K562 (cell line): ENCODE data around the gene DCST1. TPM values are rescaled to one million over a fixed set of nuclear protein-coding genes. Genes with fewer than 3 reads are reported as not detected.
A peak's percentile ranks its signal among the peaks of the same experiment; 100 is the strongest.

Source experiments
- ATAC-seq: fragments of 200-7000 bp; cut with Tn5 transposase; 3 replicates; pipeline ENCODE4 v1.9.1; 2020; ENCODE audit warnings: moderate library complexity
- BruUV-seq: library from RNA; stranded (reverse); fragments of 400-500 nt; replicated peaks from 2 replicates; lab custom pipeline; 2021; lab: Mats Ljungman, UMichigan
- CTCF ChIA-PET: fragments of 300-600 bp; formaldehyde crosslinking; extraction: SDS; loops from one replicate; lab custom pipeline; 2021; ENCODE audit warnings: low intra/inter-chr PET ratio; lab: Yijun Ruan, JAX
- POLR2A ChIA-PET: fragments of 300-600, 350-650 bp; sonication (Branson Sonifier 250); formaldehyde crosslinking; extraction: SDS; loops from one replicate; lab custom pipeline; 2021; ENCODE audit warnings: antibody characterized with exemption, inconsistent platforms; lab: Yijun Ruan, JAX
- DNase-seq, 4 experiments: peaks; one replicate each; pipeline versions ENCODE4 v3.0.0 to v3.0.0-alpha.2; 2011 to 2018; ENCODE audit warnings: low spot score in 3 of 4, mixed read lengths in 3 of 4; ENCODE audit errors: extremely low read depth in 1 of 4
- FAIRE-seq: peaks from 2 replicates; lab custom pipeline; 2011; peaks lifted over from hg19 to GRCh38; lab: Jason Lieb, UNC
- H2AFZ ChIP-seq: 2 replicates; pipeline ENCODE4 v1.6.0; 2011; ENCODE audit warnings: low read depth, low read length, control low read depth, inconsistent platforms
- H3K27ac ChIP-seq: fragments of 200-600 bp; 3 replicates; pipeline ENCODE4 v1.8.0; 2011; ENCODE audit warnings: low read depth, mild to moderate bottlenecking, control low read depth, inconsistent platforms, low read length, moderate library complexity, mixed read lengths; ENCODE audit errors: extremely low read depth
- H3K27me3 ChIP-seq, 2 experiments: fragments of 300-600 bp in 1 of 2; 2 replicates in 1 of 2; 3 replicates in 1 of 2; pipeline versions ENCODE4 v1.6.0 to v1.8.0; 2011; ENCODE audit warnings: inconsistent platforms in 2 of 2, low read length in 2 of 2, mild to moderate bottlenecking in 1 of 2, mixed read lengths in 1 of 2, moderate library complexity in 1 of 2; ENCODE audit not compliant: control insufficient read depth in 2 of 2, insufficient read depth in 2 of 2
- H3K36me3 ChIP-seq: fragments of 300-600 bp; 3 replicates; pipeline ENCODE4 v1.8.0; 2011; ENCODE audit warnings: mild to moderate bottlenecking, low read length, inconsistent platforms; ENCODE audit not compliant: control insufficient read depth, insufficient read depth
- H3K4me1 ChIP-seq, 2 experiments: fragments of 200-600 bp in 1 of 2; replicated peaks in 1 of 2; 2 replicates in 1 of 2; 3 replicates in 1 of 2; pipeline versions ENCODE4 v1.5.1 to v1.8.0; 2011; ENCODE audit warnings: inconsistent platforms in 2 of 2, low read length in 2 of 2, mild to moderate bottlenecking in 1 of 2, mixed read lengths in 1 of 2, moderate library complexity in 1 of 2; ENCODE audit not compliant: control insufficient read depth in 2 of 2, insufficient read depth in 2 of 2
- H3K4me2 ChIP-seq: 2 replicates; pipeline ENCODE4 v1.6.1; 2011; ENCODE audit warnings: low read length, control low read depth, inconsistent platforms, mixed read lengths; ENCODE audit not compliant: insufficient read depth
- H3K4me3 ChIP-seq: fragments of 200-600 bp; sonication (generic), shearing (Covaris generic); 2 replicates; pipeline ENCODE4 v1.5.1; 2016; ENCODE audit warnings: control low read depth, inconsistent platforms
- H3K79me2 ChIP-seq: fragments of 200-600 bp; 3 replicates; pipeline ENCODE4 v1.8.0; 2011; ENCODE audit warnings: low read length, inconsistent platforms; ENCODE audit not compliant: control insufficient read depth, insufficient read depth
- H3K9ac ChIP-seq, 2 experiments: 2 replicates each; pipeline versions ENCODE4 v1.6.0 to v1.6.1; 2011; ENCODE audit warnings: low read depth in 2 of 2, low read length in 2 of 2, control low read depth in 1 of 2, inconsistent platforms in 1 of 2, mild to moderate bottlenecking in 1 of 2, mixed read lengths in 1 of 2; ENCODE audit not compliant: insufficient read depth in 1 of 2
- H3K9me1 ChIP-seq: one replicate; pipeline ENCODE4 v1.6.0; 2011; ENCODE audit warnings: inconsistent platforms, mild to moderate bottlenecking, low read length, moderate library complexity; ENCODE audit not compliant: control insufficient read depth, insufficient read depth
- H3K9me3 ChIP-seq: replicated peaks from 2 replicates; pipeline ENCODE4 v1.5.1; 2011; ENCODE audit warnings: low read depth, low read length, inconsistent platforms; ENCODE audit not compliant: control insufficient read depth, insufficient read depth
- H4K20me1 ChIP-seq: replicated peaks from 2 replicates; pipeline ENCODE4 v1.6.1; 2011; ENCODE audit warnings: low read length, inconsistent platforms, mixed read lengths; ENCODE audit not compliant: control insufficient read depth, insufficient read depth
- MAFK ChIP-seq: IDR thresholded peaks from 2 replicates; pipeline ENCODE4 v1.6.1; 2011; ENCODE audit warnings: low read length, improper control_type of control experiment
- PYGO2 ChIP-seq: fragments of 450-650 bp; IDR thresholded peaks from 2 replicates; pipeline ENCODE4 v1.6.1; 2016; ENCODE audit warnings: mild to moderate bottlenecking, missing genetic modification characterization, moderate library complexity, missing compliant biosample characterization
- ZNF24 ChIP-seq: fragments of 450-650 bp; IDR thresholded peaks from 2 replicates; pipeline ENCODE4 v1.6.1; 2016
- ZNF644 ChIP-seq: fragments of 200-800 bp; sonication (Bioruptor generic); IDR thresholded peaks from 2 replicates; pipeline ENCODE4 v1.6.1; 2016; ENCODE audit warnings: low read depth, missing genetic modification characterization, missing compliant biosample characterization
- WGBS: fragments of 100-300 bp; shearing (Covaris generic); methylation state at CpG from one replicate; pipeline ENCODE4 v1.1.6; 2016; ENCODE audit warnings: low coverage, mixed read lengths; ENCODE audit not compliant: insufficient coverage; ENCODE audit errors: missing lambda C conversion rate; 5-methylcytosine and 5-hydroxymethylcytosine counted together
- in situ Hi-C: fragments of 300-500 bp; cut with MboI; formaldehyde crosslinking; loops from 4 replicates; pipeline ENCODE4 v1.15.0; 2018; ENCODE audit warnings: inconsistent platforms, mixed read lengths
- intact Hi-C: fragments of 100-400 bp; cut with micrococcal nuclease; formaldehyde crosslinking; loops from 2 replicates; pipeline ENCODE4 v1.14.2; 2022
- polyA plus RNA-seq, 8 experiments: library from polyadenylated mRNA; depleted of rRNA in 4 of 8; stranded (reverse) in 5 of 8; unstranded in 3 of 8; fragments of >200 nt; fragmentation: Nextera tagmentation in 2 of 8; fragmentation: Illumina TruSeq in 1 of 8; extraction: Ambion mirVana in 2 of 8; extraction: Trizol in 1 of 8; gene quantifications; 2 replicates each; pipeline versions ENCODE4 v1.2.1 to v1.2.3, GENCODE V29; 2011 to 2014; ENCODE audit warnings: inconsistent platforms in 1 of 8, missing spikeins in 1 of 8
- total RNA-seq, 7 experiments: library from RNA; depleted of rRNA in 6 of 7; stranded (reverse); fragments of >200 nt in 6 of 7; fragmentation: Illumina TruSeq in 2 of 7; extraction: Trizol in 2 of 7; gene quantifications; 2 replicates each; pipeline versions ENCODE4 v1.2.1 to v1.2.3, GENCODE V29; 2011 to 2021; ENCODE audit warnings: low replicate concordance in 1 of 7
- TF ChIP-seq, protein P1 (sequence below): fragments of 250-450 bp; sonication (Bioruptor Pico); IDR thresholded peaks from 2 replicates; pipeline ENCODE4 v1.5.0; 2021; ENCODE audit warnings: mild to moderate bottlenecking, borderline replicate concordance
- TF ChIP-seq, protein P2 (sequence below): sonication (generic); formaldehyde crosslinking; IDR thresholded peaks from 2 replicates; pipeline ENCODE4 v1.8.0; 2022; ENCODE audit warnings: mild to moderate bottlenecking, missing genetic modification reagents
- TF ChIP-seq, protein P3 (sequence below), 2 experiments: fragments of 450-650 bp; IDR thresholded peaks; 2 replicates each; pipeline ENCODE4 v1.6.1; 2018; ENCODE audit warnings: mild to moderate bottlenecking in 2 of 2, low read depth in 1 of 2; ENCODE audit not compliant: partially characterized antibody in 2 of 2

The DCST1 gene
- total and polyA plus RNA-seq, 9 of the 15 experiments (the other 6 are each of a cell fraction or from before 2014, with no cell fraction given), result not detected

DNA sequence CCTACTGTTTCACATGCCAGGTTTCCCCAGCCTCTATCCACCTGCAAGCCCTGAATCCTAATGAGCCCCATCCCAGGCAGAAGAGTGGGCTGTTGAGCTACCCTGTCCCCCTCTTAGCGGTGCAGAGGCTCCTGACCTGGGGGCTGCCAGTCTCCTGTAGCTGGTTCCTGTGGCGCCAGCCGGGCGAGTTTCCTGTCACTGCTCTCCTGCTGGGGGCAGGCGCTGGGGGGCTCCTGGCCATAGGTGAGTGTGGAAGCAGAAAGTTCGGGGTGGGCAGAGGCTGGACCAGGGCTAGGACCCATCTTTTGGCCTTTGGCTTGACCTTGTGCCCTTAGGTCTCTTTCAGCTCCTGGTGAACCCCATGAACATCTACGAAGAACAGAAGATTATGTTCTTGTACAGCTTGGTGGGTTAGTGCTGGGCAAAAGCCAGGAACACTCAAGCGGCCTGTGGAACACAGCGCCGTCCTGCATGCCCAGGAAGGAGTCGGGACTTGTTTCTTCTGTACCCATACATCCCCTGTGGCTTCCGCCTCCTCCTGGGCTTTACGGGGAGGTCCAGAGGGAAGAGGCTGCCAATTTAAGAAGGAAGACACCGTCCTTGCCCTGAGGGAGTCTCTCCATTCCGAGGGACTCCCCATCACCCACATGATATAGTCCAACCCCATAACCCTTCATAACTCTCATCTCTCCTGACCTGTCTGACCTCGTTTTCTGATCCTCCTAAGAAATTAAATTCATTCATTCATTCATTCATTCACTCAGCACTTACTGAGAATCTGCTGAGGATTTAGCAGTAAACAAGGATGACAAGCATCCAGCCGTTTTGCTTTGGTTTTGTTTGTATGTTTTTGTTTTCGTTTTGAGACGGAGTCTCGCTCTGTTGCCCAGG is 939 bp downstream of the DCST1 start:
- no peak overlapping the region for H2AFZ ChIP-seq
- H3K9me1 ChIP-seq, result no peaks in the 10 kb centered on the region
- H4K20me1 ChIP-seq, result no peaks in the 10 kb centered on the region
- no peak overlapping the region for H3K4me2 ChIP-seq
- ATAC-seq (no peak), FAIRE-seq (no peak), DNase-seq (no peak)
- H3K9ac ChIP-seq, result peak overlapping the region in 1 of 2 experiments; percentile 20; a peak in 2 of 4 replicates
- no peaks in the 10 kb centered on the region for H3K9me3 ChIP-seq
- TF ChIP-seq PYGO2 (no peak), MAFK (no peak), ZNF644 (tag) (no peak), ZNF24 (peak; percentile 92; the same call in 1 of the 2 replicates)
- TF ChIP-seq, protein P1, sequence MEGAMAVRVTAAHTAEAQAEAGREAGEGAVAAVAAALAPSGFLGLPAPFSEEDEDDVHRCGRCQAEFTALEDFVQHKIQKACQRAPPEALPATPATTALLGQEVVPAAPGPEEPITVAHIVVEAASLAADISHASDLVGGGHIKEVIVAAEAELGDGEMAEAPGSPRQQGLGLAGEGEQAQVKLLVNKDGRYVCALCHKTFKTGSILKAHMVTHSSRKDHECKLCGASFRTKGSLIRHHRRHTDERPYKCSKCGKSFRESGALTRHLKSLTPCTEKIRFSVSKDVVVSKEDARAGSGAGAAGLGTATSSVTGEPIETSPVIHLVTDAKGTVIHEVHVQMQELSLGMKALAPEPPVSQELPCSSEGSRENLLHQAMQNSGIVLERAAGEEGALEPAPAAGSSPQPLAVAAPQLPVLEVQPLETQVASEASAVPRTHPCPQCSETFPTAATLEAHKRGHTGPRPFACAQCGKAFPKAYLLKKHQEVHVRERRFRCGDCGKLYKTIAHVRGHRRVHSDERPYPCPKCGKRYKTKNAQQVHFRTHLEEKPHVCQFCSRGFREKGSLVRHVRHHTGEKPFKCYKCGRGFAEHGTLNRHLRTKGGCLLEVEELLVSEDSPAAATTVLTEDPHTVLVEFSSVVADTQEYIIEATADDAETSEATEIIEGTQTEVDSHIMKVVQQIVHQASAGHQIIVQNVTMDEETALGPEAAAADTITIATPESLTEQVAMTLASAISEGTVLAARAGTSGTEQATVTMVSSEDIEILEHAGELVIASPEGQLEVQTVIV, result no peak
- TF ChIP-seq, protein P2, sequence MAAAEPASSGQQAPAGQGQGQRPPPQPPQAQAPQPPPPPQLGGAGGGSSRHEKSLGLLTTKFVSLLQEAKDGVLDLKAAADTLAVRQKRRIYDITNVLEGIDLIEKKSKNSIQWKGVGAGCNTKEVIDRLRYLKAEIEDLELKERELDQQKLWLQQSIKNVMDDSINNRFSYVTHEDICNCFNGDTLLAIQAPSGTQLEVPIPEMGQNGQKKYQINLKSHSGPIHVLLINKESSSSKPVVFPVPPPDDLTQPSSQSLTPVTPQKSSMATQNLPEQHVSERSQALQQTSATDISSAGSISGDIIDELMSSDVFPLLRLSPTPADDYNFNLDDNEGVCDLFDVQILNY (CRISPR knock-in tag), result no peak
- TF ChIP-seq, protein P3, sequence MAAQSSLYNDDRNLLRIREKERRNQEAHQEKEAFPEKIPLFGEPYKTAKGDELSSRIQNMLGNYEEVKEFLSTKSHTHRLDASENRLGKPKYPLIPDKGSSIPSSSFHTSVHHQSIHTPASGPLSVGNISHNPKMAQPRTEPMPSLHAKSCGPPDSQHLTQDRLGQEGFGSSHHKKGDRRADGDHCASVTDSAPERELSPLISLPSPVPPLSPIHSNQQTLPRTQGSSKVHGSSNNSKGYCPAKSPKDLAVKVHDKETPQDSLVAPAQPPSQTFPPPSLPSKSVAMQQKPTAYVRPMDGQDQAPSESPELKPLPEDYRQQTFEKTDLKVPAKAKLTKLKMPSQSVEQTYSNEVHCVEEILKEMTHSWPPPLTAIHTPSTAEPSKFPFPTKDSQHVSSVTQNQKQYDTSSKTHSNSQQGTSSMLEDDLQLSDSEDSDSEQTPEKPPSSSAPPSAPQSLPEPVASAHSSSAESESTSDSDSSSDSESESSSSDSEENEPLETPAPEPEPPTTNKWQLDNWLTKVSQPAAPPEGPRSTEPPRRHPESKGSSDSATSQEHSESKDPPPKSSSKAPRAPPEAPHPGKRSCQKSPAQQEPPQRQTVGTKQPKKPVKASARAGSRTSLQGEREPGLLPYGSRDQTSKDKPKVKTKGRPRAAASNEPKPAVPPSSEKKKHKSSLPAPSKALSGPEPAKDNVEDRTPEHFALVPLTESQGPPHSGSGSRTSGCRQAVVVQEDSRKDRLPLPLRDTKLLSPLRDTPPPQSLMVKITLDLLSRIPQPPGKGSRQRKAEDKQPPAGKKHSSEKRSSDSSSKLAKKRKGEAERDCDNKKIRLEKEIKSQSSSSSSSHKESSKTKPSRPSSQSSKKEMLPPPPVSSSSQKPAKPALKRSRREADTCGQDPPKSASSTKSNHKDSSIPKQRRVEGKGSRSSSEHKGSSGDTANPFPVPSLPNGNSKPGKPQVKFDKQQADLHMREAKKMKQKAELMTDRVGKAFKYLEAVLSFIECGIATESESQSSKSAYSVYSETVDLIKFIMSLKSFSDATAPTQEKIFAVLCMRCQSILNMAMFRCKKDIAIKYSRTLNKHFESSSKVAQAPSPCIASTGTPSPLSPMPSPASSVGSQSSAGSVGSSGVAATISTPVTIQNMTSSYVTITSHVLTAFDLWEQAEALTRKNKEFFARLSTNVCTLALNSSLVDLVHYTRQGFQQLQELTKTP (IDR thresholded peaks at IDR 0.05; ENCODE audit: low read depth in 1 of 2, partially characterized antibody in 2 of 2), result no peak
- no TSS peak for BruUV-seq
- POLR2A ChIA-PET, result interaction anchor here (0.6 to 0.9 kb wide), 4 partner anchors 17 to 148 kb away, joined by 3 to 4 read pairs (median 4); no protein-coding TSS in a partner anchor
- no peak overlapping the region for H3K4me3 ChIP-seq
- in situ Hi-C loops (no loop called here), intact Hi-C loops (no loop called here)
- peaks cover 0 to 23% of the 10 kb centered on the region in 2 experiments; a peak in 3 of 5 replicates for H3K27me3 ChIP-seq
- no peak overlapping the region for H3K27ac ChIP-seq
- no peaks in the 10 kb centered on the region for H3K36me3 ChIP-seq
- WGBS, result 20% methylated on average over 17 of the region's 20 CpGs
- no peaks in the 10 kb centered on the region for H3K79me2 ChIP-seq
- CTCF ChIA-PET, result no interaction called here
- H3K4me1 ChIP-seq, result peaks cover 3 to 13% of the 10 kb centered on the region in 2 experiments; a peak in 2 of 5 replicates
